SU-DHL-6 (cell line): ENCODE results near the gene CFAP206.

Experiments used
- CTCF ChIP-seq: fragments of 200-600 bp; sonication (generic); IDR thresholded peaks from one replicate; pipeline ENCODE4 v1.5.1; 2017; ENCODE audit warnings: antibody characterized with exemption, mild to moderate bottlenecking, low read length, moderate library complexity; ENCODE audit not compliant: insufficient read depth, poor library complexity, severe bottlenecking
- EZH2phosphoT487 ChIP-seq: fragments of 200-600 bp; sonication (generic), shearing (Covaris generic); conservative IDR thresholded peaks from 2 replicates; pipeline ENCODE4 v1.6.1; 2018; ENCODE audit warnings: mild to moderate bottlenecking, antibody characterized with exemption, low read length, moderate library complexity, mixed read lengths

- TF ChIP-seq CTCF (no peak), EZH2phosphoT487 (no peak)
These were observed 24.9 kb upstream of the CFAP206 start for GRCh38 chr6:87382861-87383260.
